HL-60/S4 (cell line): Measurements from ENCODE around the gene SCRT2.
"Not testable (repeated sequence)": the region's sequence is repeated elsewhere in the genome, so short reads cannot be mapped to it uniquely, and the experiment has no call there.

ENCODE experiments used
- in situ Hi-C: fragments of 300-500 bp; cut with MboI; formaldehyde crosslinking; loops from 2 replicates; pipeline ENCODE4 v1.14.3; 2022; ENCODE audit warnings: low sequenced_read_pairs

Gene SCRT2

DNA sequence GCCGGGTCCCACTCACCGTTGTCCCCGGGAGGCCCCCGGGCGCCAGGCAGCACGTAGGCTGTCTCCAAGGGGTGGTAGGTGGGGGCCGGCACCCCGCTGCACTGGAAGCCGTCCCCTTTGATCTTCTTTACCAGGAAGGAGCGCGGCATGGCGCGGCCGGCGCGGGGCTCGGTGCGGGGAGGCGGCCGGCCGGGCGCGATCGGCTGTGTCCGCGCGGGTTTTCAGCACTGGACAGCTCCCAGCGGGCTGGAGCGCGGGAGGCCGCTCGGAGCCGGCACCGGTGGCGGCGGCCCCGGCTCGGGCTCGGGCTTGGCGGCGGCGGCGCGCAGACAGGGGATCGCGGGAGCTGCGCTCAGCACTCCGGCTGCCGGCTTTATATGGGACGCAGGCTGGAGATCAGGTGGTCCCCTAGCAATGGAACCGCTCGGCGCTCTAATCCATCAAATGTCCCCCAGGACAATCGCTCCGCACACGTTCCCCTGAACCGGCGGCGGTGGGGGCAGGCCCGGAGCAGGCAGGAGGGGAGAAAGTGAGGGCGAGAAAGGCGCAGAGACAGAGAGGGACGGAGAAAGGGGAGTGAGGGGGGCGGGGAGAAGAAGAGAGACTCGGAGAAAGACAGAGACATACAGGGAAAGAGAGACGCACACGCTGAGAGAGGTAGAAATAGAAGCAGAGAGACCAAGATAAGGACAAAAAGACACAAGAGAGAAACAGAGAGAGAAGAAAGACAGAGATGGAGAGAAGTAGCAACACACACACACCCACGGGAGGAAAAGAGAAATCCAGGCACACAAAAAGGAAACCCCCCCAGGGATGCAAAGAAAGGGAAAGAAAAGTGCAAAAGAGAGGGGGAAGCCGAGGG is at the start of gene SCRT2:
SCRT2 (minus strand) TSS at position 350 of the 862 bp plus-strand sequence; CDS start at position 149, 201 bp downstream.
- in situ Hi-C loops = no loop called here

DNA sequence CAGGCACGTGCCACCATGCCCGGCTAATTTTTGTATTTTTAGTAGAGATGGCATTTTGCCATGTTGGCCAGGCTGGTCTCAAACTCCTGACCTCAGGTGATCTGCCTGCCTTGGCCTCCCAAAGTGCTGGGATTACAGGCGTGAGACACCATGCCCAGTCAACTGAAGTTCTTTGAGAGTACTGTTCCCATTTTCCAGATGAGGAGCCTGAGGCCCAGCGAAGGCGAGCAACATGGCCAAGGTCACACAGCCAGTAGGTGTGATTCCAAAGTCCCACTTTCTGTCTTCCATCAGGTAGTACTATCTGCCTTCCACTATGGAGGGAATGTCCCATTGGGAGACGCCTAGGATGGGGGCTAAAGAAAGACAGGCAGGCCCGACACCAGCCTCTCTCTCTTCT is 49.2 kb upstream of the SCRT2 start:
- in situ Hi-C loops = not testable (repeated sequence)

DNA sequence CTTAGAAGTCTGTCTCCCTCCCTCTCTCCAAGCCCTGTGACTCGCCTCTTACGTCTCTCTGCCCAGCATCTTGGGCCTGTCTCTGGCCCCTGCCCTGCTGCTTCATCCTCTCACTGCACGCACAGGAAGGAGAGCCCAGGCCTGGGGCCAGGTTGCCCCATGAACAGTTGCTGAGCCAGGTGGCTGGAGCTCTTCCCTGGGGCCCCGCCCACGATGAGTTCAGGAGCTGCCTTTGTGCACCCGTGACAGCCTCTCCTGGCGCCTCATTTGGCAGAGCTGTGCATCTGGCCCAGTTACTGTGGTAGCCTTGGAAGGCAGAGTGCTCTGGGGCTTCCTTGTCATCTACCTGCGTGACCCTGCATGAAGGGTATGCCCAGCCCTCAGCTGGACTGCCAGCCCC is 48.2 kb upstream of the SCRT2 start:
- in situ Hi-C loops = no loop called here

DNA sequence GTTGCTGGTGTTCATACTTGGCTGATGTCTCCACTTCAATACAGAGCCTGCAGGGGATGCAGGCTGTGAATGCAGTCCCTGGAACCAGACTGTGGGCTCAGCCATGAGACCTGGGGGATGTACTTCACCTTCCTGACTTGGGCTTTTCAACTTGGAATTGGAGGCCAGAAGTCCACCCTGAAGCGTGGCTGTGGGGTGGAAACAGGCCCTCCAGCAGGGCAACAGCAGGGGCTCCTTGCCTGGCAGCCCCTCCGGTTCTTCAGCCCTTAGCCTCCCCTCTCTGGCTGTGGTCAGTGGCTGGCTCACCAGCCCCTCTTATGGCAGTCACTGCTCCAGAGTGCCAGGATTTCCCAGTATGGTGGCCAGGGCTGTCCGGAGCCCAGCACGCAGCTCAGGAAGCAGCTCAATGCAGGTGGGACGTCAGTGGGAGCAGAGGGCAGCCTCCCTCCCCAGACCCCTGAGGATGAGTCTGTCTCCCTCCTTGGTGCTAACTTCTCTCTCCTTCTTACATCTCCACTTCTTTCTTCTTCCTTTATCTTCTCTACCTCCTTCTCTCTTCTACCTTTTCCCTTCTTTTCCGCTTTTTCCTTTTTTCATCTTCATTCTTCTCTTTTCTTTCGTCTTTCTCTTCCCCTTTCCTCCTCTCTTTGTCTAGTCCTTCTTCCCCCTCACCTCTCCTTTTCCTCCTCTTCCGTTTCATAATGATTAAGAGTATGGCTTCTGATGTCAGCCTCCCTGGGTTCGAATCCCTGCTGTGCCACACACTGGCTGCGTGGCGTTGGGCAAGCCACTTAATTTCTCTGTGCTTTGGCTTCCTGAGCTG is 47.4 kb upstream of the SCRT2 start:
- in situ Hi-C loops = no loop called here

DNA sequence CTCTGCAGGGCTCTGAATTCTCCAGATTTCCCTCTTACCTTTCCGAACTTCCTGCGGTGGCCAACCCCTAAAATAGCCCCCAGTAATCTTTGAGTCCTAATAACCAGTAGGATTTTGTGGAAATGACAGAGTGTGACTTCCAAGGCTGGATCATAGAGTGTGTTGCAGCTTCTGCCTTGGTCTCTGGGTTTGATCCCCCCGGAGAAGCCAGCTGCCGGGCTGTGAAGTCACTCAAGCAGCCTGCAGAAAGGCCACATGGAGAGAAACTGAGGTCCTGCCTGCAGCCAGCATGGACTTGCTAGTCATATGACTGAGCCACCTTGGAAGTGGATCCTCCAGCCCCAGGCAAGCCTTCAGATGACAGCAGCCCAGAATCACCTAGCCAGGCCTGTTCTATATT is 46.3 kb upstream of the SCRT2 start:
- in situ Hi-C loops = no loop called here

DNA sequence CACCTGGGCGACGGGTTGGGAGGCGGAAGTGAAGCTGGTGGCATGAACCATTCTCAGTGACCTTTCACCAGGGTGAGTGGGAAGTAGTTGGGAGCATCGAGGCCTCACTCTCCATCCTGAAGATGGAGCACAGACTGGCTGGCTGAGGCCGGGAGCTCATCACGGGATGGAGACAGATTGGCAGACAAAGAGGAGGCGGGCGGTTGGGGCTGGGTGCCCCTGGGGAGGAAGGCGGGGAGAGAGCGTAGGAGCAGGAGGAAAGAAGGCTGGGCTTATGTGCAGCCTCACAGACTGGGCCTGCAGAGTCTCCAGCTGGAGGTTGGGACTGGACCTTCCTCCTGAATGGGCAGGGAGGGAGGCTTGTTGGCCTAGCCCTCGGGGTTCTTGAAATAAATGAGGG is 44.2 kb upstream of the SCRT2 start:
- in situ Hi-C loops = no loop called here

DNA sequence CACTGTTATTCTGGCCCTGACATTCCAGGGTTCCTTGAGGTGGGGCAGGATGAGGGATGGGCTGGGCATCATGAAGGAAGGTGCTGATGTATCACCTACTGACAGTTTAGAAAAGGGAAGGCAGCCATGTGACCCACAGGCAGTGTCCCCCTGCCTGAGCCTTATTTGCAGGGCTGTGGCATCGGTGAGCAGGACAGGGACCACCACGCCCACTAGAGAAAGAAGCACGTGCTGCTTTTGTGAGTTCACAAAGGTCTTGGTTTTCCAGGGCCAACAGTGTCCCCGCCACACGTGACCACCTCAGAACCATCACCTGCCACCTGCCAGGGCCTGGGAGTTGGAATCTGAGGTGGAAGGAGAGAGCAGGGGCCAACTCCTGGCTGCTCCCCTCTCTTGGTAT is 43.5 kb upstream of the SCRT2 start:
- in situ Hi-C loops = no loop called here

DNA sequence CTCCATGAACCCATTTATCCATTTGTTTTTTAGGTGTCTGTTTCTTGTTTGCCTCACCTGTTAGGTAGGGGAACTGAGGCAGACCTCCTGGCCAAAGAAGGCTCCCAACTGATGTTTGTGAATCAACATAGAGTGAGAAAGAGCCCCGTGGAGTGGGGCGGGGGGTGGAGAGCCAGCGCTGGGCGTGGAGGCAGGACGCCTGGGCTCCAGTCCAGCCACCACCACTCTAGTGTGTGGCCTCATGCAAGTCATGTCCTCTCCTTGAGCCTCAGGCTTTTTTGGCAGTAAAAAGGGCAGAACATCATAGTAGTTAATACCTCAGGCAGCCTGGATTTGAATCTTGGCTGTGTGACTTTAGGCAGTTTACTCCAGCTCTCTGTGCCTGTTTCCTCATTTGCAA is 42.2 kb upstream of the SCRT2 start:
- in situ Hi-C loops = no loop called here

DNA sequence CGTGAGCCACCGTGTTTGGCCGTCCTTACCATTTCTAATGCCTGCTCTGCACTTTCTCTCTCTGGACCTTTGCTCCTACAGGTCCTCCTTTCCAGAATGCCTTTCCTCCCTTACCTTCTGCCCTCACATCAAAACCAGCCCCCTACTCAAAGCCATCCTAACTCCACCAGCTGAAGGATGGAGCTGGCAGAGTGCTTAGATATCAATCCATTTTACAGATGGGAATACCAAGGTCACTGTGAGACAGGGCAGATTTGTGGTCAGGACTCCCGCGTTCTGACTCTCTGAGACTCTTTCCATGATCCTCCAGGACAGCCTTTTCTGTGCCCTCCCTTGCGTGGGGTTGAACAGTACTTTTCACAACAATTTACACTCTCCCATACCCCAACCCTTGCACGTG is 41.7 kb upstream of the SCRT2 start:
- in situ Hi-C loops = no loop called here

DNA sequence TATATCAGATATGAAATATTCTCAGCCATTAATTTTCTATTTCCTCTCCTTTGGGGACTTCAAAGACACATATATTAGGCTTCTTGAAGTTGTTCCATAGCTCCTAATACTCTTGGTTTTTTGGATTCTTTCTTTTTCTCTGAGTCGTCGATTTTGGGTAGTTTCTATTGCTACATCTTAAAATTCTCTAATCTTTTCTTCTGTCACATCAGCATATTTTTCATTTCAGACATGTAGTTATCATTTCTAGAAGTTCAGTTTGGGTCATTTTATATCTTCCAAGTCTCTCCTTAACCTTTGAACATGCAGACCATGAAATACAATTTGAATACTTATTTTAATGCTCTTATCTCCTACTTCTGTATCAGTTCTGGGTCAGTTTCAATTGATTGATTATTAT is 38.9 kb upstream of the SCRT2 start:
- in situ Hi-C loops = no loop called here

DNA sequence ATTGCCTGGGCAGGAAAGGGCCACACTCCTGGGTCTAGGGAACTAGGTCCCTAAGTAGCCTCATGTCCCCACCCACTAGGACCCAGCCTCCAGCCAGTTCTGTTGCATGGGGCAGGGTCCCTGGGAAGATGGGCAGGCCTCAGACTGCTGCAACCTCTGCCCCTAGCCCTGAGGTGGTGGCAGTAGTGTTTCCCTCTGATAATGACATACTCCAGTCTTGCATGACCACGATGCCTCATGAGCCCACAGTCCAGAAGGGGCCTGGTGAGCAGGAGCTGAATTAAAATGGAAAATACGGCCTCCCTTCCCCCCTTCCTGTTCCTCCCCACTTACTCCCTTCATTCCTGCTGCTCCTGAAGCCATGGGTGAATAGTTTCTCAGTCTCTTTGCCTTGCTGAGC is 36.0 kb upstream of the SCRT2 start:
- in situ Hi-C loops = no loop called here

DNA sequence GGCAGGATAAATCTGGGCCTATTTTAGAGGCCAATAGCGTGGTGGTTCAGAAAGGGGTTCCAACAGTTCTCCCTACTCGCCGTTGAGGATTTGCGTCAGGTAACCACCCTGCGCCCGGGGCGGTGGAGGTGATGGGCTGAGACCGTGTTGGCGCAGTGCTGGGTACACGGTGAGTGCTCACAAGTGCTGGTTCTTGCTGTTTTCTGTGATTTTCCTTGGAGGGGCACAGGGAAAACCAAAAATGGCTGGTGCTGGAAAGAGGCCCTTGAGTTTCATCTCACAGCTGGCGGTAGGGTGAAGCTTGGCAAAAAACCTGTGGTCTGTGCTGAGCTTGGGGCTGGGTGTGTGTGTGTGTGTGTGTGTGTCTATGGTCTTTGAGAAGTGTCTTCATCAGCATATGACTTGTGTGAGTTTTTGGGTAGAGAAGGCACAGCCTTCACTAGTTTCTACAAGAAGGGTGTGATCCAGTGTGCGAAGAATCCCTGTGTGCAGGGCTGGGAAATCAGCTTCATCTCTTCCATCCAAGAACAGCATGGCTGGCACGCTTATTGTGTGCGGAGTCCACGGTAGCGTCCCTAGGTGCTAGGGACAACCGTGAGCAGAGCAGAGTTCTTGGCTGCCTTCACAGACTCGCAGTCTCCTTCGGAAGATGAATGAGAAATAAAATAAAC is 35.3 kb upstream of the SCRT2 start:
- in situ Hi-C loops = no loop called here

DNA sequence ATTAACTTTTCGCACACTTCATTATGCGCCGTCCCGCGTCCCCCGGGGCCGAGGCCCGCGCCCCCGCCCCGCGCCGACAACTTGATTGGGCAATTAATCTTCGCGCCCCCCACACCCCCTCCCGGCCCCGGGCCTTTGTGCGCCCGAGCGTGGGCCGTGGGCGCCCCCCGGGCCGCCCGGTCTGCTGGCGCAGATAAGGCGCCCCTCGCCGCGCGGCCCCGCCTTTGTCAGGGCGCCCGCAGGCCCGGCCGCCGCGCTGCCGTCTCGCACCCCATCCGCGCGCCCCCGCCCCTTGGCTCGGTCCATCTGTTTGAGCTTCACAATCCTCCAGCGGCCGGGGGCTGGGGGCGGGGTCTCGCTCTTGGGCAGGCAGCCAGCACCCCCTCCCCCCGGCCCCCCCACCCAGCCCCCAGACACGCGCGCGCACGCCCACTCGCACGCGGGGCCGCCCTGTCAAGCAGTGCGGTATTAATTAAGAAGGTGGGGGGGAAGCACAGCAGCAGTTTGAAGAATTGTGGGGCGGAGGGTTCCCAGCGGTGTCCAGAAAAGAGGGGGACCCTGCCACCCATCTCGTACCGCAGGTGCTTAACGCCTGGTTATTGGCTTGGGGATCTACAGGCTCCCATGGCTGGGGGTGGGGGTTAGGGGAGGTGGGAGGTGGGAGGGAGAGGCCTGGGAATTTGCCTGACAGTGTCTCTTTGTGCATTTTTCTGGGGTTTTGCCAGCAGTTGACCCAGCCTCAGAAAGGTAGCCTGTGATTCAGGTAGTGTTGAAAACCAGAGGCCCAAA is 34.6 kb upstream of the SCRT2 start:
- in situ Hi-C loops = no loop called here

DNA sequence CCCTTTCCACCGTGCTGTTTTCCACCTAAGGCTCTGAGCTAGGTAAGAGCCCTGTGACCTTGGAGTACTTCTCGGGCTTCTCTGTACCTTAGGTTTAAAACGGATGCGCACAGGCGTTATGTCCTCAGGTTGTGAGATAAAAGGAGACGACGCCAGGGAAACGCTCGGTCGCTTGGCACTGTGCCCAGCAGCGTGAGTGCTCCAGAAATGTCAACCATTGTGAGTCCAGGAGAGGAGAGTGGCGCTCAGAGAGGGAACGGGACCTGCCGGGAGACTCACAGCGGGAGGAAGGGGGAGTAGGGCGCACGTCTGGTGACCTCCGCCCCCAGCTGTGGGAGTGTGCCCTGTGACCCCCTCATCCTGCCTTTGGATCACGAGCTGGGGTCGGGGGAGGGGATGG is 33.8 kb upstream of the SCRT2 start:
- in situ Hi-C loops = no loop called here

DNA sequence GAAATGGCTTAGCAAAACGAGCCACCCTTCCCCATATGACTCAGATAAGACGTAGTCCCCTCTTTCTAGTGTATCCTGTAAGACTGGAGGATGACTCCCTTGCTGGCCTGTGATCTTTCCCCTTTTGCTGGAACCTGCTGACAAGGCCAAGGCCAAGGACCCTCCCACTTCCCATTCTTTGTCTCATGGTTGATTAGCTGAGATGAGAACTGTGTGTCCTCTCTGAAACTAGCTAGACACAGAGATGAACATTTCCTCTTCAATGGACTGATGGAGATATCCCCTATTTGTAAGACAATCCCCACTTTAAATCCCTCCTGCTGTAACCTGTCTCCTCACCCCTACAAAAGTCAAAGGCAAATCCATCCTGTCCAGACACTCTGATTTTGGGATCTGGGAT is 33.4 kb upstream of the SCRT2 start:
- in situ Hi-C loops = no loop called here

DNA sequence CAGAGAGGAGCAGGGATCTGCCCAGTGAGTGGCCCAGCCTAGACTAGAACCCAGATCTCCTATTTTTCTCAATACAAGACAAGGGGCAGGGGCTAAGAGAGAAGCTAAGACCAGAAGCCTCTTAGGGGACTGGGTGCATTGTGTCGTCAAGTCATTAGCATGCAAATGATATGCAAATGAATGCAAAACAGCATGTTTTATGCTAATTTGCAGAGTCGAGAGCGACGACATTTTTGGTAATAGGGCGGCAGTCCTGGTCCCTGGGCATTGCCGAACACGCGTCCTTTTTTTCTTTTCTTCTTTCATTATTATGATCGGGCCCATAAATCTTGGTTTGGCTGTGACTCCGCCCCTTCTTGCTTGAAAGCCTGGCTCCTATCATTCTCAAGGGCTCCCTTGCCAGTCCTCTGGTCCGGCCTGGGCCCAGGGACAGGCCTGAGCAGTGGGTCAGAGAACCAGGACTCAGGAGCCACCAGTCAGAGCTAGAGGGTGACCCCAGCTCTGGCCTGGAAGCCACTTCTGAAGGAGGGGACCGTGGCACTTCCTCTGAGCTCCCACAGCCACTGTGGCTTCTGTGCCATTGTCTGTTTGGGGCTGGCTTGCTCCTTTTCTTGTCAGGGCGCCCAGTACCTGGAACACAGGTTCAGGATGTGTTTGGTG is 32.0 kb upstream of the SCRT2 start:
- in situ Hi-C loops = no loop called here

DNA sequence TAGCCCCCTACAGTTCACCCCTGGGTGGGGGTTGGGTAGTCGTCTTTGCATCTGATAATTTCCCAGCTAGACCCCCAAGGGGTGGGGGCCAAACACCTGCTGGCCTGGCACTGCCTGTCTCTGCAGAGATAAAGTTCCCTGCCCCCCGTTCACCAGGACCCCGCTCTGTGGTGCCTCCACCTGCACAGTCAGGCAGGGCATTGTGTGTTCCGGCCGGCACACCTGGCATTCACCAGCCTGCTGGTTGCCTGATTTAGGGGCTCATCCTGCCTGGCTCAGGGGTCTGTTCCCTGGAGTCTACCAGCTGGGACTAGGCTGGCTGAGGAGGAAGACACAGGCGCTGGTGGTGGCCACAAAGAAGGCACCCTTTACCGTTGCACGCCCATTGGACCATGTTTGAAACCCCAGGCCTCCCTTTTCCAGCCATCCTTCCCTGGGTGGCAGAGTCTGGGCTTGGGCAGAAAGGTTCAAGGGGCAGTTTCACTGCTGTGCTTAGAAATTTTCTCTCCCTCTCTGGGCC is 30.8 kb upstream of the SCRT2 start:
- in situ Hi-C loops = no loop called here

DNA sequence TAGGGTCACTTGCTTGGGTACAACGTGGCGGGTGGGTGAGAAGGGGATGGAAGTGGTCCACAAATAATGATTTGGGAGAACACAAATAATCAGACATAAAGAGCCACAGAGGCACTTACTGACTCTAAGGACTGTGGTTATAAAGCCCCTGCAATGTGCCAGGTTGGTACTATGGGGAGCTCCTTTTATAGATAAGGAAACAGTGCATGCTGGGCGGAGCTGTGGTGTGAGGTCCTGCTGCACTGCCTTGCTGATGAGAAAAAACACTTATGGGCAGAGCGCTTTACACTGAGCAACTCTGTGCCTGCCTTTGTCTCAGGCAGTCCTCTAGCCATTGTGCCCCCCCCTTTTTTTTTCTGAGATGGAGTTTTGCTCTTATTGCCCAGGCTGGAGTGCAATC is 29.1 kb upstream of the SCRT2 start:
- in situ Hi-C loops = no loop called here

DNA sequence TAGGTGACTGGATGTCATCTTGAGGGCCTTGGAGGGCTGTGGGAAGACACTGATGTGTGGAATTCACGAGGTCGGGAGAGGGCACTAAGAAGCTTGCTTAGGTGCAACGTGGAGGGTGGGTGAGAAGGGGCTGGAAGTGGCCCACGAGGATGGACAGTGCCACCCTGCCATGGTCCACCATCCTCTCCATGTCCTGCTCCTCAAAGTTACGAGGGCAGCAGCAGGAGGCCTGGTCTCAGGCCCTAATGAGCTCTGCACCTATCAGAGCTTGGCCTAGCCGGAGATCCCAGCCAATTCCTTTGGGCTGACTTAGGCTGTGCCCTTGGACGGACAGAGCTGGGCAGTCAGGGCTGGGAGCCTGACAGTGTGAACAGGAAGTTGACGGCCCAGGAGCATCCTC is 27.8 kb upstream of the SCRT2 start:
- in situ Hi-C loops = no loop called here

DNA sequence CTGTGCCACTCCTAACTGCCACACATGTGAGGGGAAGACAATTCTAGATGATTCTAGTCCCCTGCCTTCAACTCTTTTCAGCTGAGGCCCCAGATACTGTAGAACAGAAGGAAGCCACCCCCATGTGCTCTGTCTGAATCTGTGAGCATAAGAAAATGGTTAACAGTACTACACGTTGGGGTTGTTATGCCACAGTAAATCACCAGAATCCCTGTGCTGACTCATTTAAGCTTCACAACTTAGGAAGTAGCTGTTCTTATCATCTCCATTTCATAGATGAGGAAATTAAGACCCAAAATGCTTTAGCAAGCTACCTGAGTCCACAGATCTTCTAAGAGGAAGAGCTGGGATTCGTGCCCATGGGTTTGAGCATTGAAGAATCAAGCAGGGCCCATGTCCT is 27.4 kb upstream of the SCRT2 start:
- in situ Hi-C loops = no loop called here
